GM21423 (cell line): ENCODE data around the gene KRT36.

Source experiments
- ATAC-seq: cut with Tn5 transposase; IDR thresholded peaks from one replicate; pipeline ENCODE4 v1.9.1; 2021; ENCODE audit warnings: mild to moderate bottlenecking, moderate library complexity; ENCODE audit not compliant: unreplicated experiment

The KRT36 gene

DNA sequence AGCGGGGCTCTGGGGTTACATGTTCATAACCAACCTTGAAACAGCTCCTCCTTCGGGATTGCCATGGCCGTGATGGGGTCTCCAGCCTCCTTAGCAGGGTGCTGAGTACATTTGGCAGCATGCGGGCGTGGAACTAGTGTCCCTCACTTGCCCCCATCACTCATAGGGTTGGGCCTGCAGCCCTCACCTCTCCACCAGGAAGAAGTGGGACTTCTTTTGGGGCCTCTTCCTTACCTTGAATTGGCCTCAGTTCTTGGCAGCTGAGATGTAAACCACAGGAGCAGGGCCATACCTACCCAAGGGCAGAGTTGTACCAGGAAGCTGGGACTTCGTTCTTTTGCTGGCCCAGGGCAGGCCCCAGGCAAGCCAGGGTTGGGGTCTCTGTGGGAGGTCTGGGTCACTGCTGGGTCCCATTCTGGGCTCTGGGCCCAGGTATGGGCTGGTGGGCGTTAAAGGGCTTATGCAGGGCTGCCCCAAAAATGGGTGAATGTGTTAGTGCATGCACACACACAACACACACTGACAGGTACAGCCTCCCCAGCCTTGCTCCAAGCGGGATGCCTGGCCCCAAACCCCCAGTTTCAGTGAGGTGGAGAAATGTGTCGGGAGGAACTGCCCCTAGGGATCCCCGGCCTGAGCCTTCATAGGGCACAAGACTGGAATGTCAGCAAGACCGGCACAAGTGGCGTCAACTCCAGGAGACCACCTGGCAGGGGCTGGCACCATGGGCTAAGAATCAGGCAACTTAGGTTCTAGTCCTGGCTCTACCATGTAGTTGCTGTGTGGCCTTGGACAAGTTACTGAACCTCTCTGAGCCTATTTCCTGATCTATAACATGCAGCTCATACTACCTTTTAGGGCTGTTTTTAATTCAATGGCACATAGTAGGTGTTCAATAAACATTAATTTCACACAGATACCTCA lies 32.9 kb upstream of the KRT36 start:
- ATAC-seq: no peak

- no peak for ATAC-seq
Observed at GRCh38 chr17:41521574-41522261, 32.0 kb upstream of the KRT36 start.

- ATAC-seq: no peak
Observed at GRCh38 chr17:41520821-41521521, 31.3 kb upstream of the KRT36 start.

- no peak for ATAC-seq
Observed at GRCh38 chr17:41519501-41520224, 30.0 kb upstream of the KRT36 start.

GRCh38 chr17:41518789-41519449 lies 29.2 kb upstream of the KRT36 start, which contains the start of gene KRT15:
Gene KRT15 (minus strand): TSS chr17:41518890. CDS start chr17:41518827, 63 bp downstream.
- no peak for ATAC-seq

- no peak for ATAC-seq
Observed at GRCh38 chr17:41518031-41518430, 28.3 kb upstream of the KRT36 start.

GRCh38 chr17:41516830-41517283 lies 27.1 kb upstream of the KRT36 start:
- no peak for ATAC-seq

GRCh38 chr17:41516147-41516829 lies 26.6 kb upstream of the KRT36 start:
- no peak for ATAC-seq

DNA sequence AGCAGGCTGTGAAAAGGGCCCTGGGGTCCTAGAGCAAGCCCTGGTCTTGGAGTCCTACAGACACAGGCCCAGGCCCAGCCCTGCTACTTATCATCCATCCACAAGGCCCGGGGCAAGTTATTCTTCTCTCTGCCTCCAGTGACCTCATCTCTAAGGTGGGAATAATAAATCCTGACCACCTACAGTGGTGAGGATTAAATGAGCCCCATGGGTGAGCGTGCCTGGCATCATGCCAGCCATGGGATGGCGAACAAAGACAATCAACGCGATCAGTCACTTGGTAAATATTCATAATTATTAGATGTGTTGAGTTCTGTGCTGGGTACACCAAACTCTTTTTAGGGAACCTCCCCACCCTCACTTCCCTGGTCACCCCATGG lies 23.4 kb upstream of the KRT36 start:
- ATAC-seq: no peak

GRCh38 chr17:41512546-41513167 lies 22.9 kb upstream of the KRT36 start:
- ATAC-seq: no peak

DNA sequence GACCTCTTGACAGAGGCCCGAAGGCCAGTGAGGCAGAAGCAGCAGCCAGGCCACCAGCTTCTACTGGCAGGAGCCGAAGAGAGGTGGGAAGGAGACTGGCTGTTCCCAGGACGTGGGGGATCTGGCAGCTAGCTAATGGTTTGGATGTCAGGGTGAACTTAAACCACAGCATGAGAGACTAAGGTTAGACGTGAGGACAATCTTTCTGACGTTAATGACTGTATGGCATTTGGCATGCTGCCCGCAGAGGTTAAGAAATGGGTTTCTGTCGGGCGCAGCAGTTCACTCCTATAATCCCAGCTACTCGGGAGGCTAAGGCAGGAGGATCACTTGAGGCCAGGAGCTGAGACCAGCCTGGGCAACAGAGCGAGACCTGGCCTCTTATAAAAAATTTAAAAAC lies 22.0 kb upstream of the KRT36 start:
- ATAC-seq: no peak

DNA sequence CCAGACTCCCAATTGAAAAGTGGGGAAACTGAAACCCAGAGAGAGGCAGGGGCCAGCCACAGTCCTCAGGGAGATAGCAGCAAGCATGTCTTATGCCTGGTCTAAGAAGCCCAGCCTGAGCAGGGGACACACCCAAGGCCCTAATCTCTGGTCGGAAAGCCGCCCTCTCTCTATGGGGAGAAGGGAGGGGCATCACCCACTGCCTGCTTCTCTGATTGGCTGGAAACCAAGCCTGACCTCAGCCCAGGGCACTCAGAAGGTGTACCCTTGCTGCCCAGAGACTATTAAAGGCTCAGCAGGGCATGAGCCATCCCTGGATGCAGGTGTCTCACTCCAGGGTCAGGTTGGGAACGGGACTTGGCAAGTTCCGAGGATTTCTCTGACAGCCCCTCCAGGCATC lies 21.4 kb upstream of the KRT36 start:
- no peak for ATAC-seq

DNA sequence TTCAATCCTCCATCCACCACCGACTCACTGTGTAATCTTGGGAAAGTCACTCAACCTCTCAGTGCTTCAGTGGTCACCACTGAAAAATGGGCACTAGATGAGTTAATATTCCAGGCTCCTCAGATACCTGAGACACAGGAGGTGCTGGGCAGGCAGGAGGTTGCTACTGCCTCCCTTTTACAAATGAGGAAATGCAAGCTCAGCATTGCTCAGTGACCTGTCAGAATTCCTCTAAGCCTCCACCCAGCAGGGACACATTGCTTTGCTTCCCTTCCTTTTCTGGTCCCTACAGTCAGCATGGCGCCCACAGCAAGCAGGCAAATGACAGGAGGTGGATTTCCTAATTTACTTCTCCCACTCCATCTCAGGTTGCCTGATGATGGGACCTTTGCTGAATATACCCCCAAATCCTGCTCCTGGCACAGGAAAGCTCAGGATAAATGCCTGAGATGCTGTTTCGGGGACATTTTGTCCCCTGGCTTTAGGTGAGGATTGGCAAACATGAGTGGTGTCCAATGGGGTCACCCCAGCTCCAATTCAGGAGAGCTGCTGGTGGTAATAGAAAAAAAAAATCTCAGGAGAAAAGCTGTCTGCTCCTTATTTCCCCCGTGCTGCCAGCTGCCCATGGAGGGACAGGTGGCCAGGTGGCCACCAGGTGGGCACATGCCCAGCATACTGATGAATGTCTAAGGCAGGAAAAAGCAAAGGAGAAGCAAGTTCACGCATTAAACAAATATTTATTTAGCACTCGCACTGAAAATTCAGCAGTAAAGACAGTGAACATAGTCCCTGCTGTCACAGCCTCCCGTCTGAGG lies 20.7 kb upstream of the KRT36 start:
- ATAC-seq: no peak

DNA sequence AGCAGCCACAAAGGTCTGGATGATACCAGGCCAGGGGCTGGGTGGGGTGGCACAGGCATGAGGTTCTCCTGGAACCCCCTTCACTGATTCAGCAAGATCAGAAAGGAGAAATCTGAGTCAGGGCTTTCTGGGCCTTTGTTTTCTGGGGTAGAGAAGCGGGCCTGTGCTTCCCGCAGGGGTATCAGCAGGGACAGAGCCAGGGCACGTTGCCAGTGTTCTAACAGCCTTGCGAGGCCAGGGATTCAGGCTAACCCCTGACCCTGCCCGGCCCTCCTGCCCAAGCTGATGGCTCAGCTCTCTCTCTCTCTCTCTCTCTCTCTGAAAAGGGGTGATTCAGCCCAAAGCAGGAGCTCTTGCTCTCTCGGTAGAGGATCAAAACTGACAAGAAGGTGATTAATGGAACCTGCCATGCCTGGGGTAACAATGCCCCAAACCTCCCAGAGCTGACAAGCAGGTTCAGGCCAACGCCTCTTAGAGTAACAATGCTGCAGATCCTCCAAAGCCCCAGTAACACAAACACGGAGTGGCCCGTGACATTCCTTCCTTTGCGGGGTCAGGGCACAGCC lies 17.7 kb upstream of the KRT36 start:
- no peak for ATAC-seq

DNA sequence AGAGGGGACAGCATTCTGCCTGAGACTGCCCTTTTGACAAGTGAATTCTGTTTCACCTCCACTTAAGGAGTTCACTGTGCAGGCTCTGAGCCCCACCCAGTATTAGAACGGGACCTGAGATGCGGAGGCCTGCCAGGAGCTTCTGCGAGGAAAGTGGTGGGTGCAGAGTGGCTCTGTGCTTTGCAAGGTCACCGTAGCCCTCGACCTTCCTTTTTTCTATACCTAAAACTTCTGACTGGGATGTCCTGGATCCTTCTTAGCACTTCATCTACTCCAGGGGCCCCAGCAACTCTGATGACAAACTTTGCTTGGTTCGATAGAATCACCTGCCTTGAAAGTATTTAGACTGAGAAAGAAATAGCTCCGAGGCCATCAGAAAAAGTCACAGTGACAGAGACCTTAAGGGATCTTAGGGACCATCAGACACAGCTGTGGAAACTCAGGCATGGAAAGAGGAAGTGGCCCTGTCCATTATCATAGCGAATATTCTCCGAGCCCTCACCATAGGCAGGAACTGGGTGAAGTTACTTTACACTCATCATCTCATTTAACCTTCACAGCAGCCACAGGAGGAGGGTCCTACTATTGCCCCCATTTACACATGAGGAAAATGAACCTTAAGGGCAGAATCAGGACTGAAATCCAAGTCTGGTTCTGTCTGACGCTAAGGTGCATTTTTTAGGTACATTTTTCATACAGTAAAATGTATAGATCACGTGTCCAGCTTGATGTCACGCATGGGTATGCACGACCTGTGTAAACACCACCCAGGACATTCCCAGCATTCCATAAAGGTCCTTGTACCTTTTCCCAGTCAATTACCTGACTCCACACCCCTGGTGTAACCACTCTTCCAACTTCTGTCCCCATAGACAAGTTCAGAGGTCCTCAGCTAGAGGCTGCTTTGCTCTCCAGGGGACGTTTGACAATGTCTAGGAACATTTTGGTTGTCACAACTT lies 16.4 kb upstream of the KRT36 start:
- ATAC-seq: no peak

GRCh38 chr17:41505007-41505808 lies 15.5 kb upstream of the KRT36 start, which contains the start of gene KRT13:
Gene KRT13 (minus strand): TSS chr17:41505612. CDS start chr17:41505550, 62 bp downstream.
- ATAC-seq: no peak
